PFSK-1 (cell line): ENCODE measurements around the gene LCOR.

Experiments used
- POLR2AphosphoS5 ChIP-seq: IDR thresholded peaks from 2 replicates; pipeline ENCODE4 v1.6.1; 2012; ENCODE audit warnings: low read depth, mild to moderate bottlenecking, control low read depth, low read length, moderate library complexity
- SIN3A ChIP-seq: IDR thresholded peaks from 2 replicates; pipeline ENCODE4 v1.6.1; 2012; ENCODE audit warnings: mild to moderate bottlenecking, low read length, moderate library complexity, borderline replicate concordance; ENCODE audit not compliant: insufficient read depth
- TAF1 ChIP-seq: IDR thresholded peaks from 2 replicates; pipeline ENCODE4 v1.6.1; 2012; ENCODE audit warnings: low read length, control low read depth, borderline replicate concordance; ENCODE audit not compliant: insufficient read depth

DNA sequence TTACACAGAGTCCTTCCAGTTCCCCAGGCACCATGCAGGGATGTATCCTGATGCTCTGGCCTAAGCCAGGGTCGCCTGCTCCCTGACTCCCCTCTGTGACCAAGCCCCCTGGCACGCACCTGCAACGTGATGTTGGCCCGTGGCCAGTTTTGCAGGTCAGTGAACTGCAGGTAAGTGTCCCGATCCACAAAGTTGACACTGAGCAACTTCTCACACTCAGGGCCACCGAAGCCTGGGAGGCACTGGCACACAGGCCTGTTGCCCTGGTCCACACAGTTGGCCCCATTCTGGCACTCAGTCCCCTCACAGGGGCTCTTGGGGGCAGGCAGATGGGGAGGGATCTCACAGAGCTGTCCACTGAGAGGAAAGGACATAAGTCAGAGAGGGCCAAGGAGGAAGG lies 174.3 kb downstream of the LCOR start:
- TF ChIP-seq TAF1: no peak
- TF ChIP-seq POLR2AphosphoS5: no peak
- TF ChIP-seq SIN3A: no peak
